Panc1 (cell line): Measurements from ENCODE around the gene MAP3K4. TPM values are rescaled to one million over a fixed set of nuclear protein-coding genes. Genes with fewer than 3 reads are reported as not detected.

Experiments
- ATAC-seq: fragments of 200-7000 bp; cut with Tn5 transposase; 2 replicates; pipeline ENCODE4 v1.9.1; 2020; ENCODE audit warnings: mild to moderate bottlenecking, moderate library complexity
- BruUV-seq: library from RNA; stranded (reverse); fragments of 400-500 nt; replicated peaks from 2 replicates; lab custom pipeline; 2021; lab: Mats Ljungman, UMichigan
- CTCF ChIA-PET: fragments of 300-600 bp; sonication (Branson Sonifier 250); formaldehyde crosslinking; loops from one replicate; lab custom pipeline; 2022; ENCODE audit warnings: antibody characterized with exemption; lab: Charles Lee
- POLR2A ChIA-PET: fragments of 300-600 bp; sonication (Branson Sonifier 250); formaldehyde crosslinking; loops from one replicate; lab custom pipeline; 2022; ENCODE audit warnings: antibody characterized with exemption; lab: Charles Lee
- DNase-seq: peaks from one replicate; pipeline ENCODE4 v3.0.0-alpha.2; 2010; ENCODE audit warnings: low read depth, low spot score
- H3K27ac ChIP-seq: 2 replicates; pipeline ENCODE4 v1.5.1; 2011; ENCODE audit warnings: mild to moderate bottlenecking, low read length, inconsistent platforms
- H3K27me3 ChIP-seq: fragments of 200-500 bp; sonication (Bioruptor generic); 2 replicates; pipeline ENCODE4 v1.6.0; 2014; ENCODE audit warnings: low read length, inconsistent platforms; ENCODE audit not compliant: control insufficient read depth, insufficient read depth
- H3K36me3 ChIP-seq: fragments of 200-500 bp; sonication (Bioruptor generic); 2 replicates; pipeline ENCODE4 v1.5.1; 2014; ENCODE audit warnings: inconsistent platforms, mild to moderate bottlenecking, low read length, moderate library complexity; ENCODE audit not compliant: control insufficient read depth, insufficient read depth
- H3K4me1 ChIP-seq: 2 replicates; pipeline ENCODE4 v1.5.1; 2011; ENCODE audit warnings: inconsistent platforms, mild to moderate bottlenecking, low read length, moderate library complexity; ENCODE audit not compliant: control insufficient read depth, insufficient read depth
- H3K4me3 ChIP-seq, 2 experiments: 2 replicates each; pipeline ENCODE4 v1.5.1; 2011 to 2012; ENCODE audit warnings: low read depth in 2 of 2, low read length in 2 of 2, mild to moderate bottlenecking in 2 of 2, inconsistent platforms in 1 of 2, moderate library complexity in 1 of 2
- H3K9me3 ChIP-seq: fragments of 200-500 bp; sonication (Bioruptor generic); 2 replicates; pipeline ENCODE4 v1.5.1; 2014; ENCODE audit warnings: low read depth, mild to moderate bottlenecking, inconsistent platforms, low read length, moderate library complexity; ENCODE audit not compliant: control insufficient read depth, insufficient read depth
- CTCF ChIP-seq: fragments of 450-650 bp; IDR thresholded peaks from 2 replicates; pipeline ENCODE4 v1.5.1; 2017; ENCODE audit warnings: mild to moderate bottlenecking
- POLR2AphosphoS5 ChIP-seq: IDR thresholded peaks from 2 replicates; pipeline ENCODE4 v1.6.1; 2012; ENCODE audit warnings: mild to moderate bottlenecking, low read depth, low read length, moderate library complexity
- REST ChIP-seq, 2 experiments: IDR thresholded peaks; 2 replicates each; pipeline ENCODE4 v1.6.1; 2011 to 2012; ENCODE audit warnings: low read depth in 2 of 2, control low read depth in 1 of 2, low read length in 1 of 2, mild to moderate bottlenecking in 1 of 2, moderate library complexity in 1 of 2; ENCODE audit not compliant: insufficient read depth in 1 of 2
- SIN3A ChIP-seq: IDR thresholded peaks from 2 replicates; pipeline ENCODE4 v1.6.1; 2012; ENCODE audit warnings: low read depth, mild to moderate bottlenecking, low read length, moderate library complexity, borderline replicate concordance; ENCODE audit not compliant: insufficient read depth
- TCF7L2 ChIP-seq: IDR thresholded peaks from 2 replicates; pipeline ENCODE4 v1.6.1; 2011; ENCODE audit warnings: mild to moderate bottlenecking, low read depth, low read length, inconsistent platforms
- in situ Hi-C: cut with HindIII; loops from 2 replicates; pipeline ENCODE4 v1.10.0; 2016; ENCODE audit warnings: low sequenced_read_pairs, low pct_unique_long_range_greater_than_20kb
- intact Hi-C: fragments of 100-400 bp; cut with micrococcal nuclease; formaldehyde crosslinking; loops from one replicate; pipeline ENCODE4 v1.10.0; 2022; ENCODE audit not compliant: unreplicated experiment
- total RNA-seq: library from RNA; stranded (reverse); gene quantifications from one replicate; pipeline ENCODE4 v1.2.1, GENCODE V29; 2021; ENCODE audit not compliant: unreplicated experiment

Gene MAP3K4
- total RNA-seq, 1 experiment from 2014 or later: 49.3 TPM

- in situ Hi-C loops: no loop called here
- Histone ChIP-seq H3K4me1 (no peaks in the 10 kb centered on the region), H3K27ac (no peak overlapping the region), H3K27me3 (no peaks in the 10 kb centered on the region), H3K9me3 (no peaks in the 10 kb centered on the region), H3K4me3 (no peak overlapping the region), H3K36me3 (no peaks in the 10 kb centered on the region)
- ATAC-seq (no peak), DNase-seq (no peak)
- intact Hi-C loops: no loop called here
- TF ChIP-seq TCF7L2 (no peak), CTCF (no peak), POLR2AphosphoS5 (no peak), REST (IDR thresholded peaks at IDR 0.05; ENCODE audit: insufficient read depth in 1 of 2, low read depth in 2 of 2, low read length in 1 of 2) (no peak), SIN3A (no peak)
- CTCF ChIA-PET: no interaction called here
- no TSS peak for BruUV-seq
- POLR2A ChIA-PET: no interaction called here
These were observed 70.0 kb downstream of the MAP3K4 start for GRCh38 chr6:161061576-161061975.

- no peak for TF ChIP-seq SIN3A
- no peak for TF ChIP-seq TCF7L2
- TF ChIP-seq POLR2AphosphoS5: no peak
- no peak for TF ChIP-seq CTCF
- no peak for TF ChIP-seq REST (IDR thresholded peaks at IDR 0.05; ENCODE audit: insufficient read depth in 1 of 2, low read depth in 2 of 2, low read length in 1 of 2)
- in situ Hi-C loops: no loop called here
- no TSS peak for BruUV-seq
- Histone ChIP-seq H3K27me3 (no peaks in the 10 kb centered on the region), H3K9me3 (no peaks in the 10 kb centered on the region), H3K4me3 (no peak overlapping the region), H3K4me1 (no peaks in the 10 kb centered on the region), H3K36me3 (no peaks in the 10 kb centered on the region), H3K27ac (no peak overlapping the region)
- ATAC-seq (no peak), DNase-seq (no peak)
- intact Hi-C loops: no loop called here
- ChIA-PET CTCF (no interaction called here), POLR2A (no interaction called here)
These were observed 73.3 kb downstream of the MAP3K4 start for GRCh38 chr6:161064915-161065314.
